Endodermal cell (in vitro differentiated cells): ENCODE data around the gene RAD52. TPM values are rescaled to one million over a fixed set of nuclear protein-coding genes. Genes with fewer than 3 reads are reported as not detected.
A peak's percentile ranks its signal among the peaks of the same experiment; 100 is the strongest.

Experiments used
- DNase-seq: peaks from one replicate; pipeline ENCODE4 v3.0.0-alpha.2; 2017
- H3K27ac ChIP-seq: 2 replicates; pipeline ENCODE4 v1.5.1; 2013; ENCODE audit warnings: mild to moderate bottlenecking, low read depth, low read length, moderate library complexity
- H3K27me3 ChIP-seq: 2 replicates; pipeline ENCODE4 v1.6.1; 2013; ENCODE audit warnings: mild to moderate bottlenecking, low read length, moderate library complexity; ENCODE audit not compliant: insufficient read depth, control insufficient read depth, poor library complexity, severe bottlenecking
- H3K36me3 ChIP-seq: 2 replicates; pipeline ENCODE4 v1.7.0; 2013; ENCODE audit warnings: mild to moderate bottlenecking, low read length, moderate library complexity; ENCODE audit not compliant: control insufficient read depth, insufficient read depth
- H3K4me1 ChIP-seq: one replicate; pipeline ENCODE4 v1.7.0; 2013; ENCODE audit warnings: low read length; ENCODE audit not compliant: control insufficient read depth, insufficient read depth
- H3K4me3 ChIP-seq: 2 replicates; pipeline ENCODE4 v1.5.1; 2013; ENCODE audit warnings: mild to moderate bottlenecking, low read length, moderate library complexity
- H3K9ac ChIP-seq: 2 replicates; pipeline ENCODE4 v1.6.1; 2013; ENCODE audit warnings: mild to moderate bottlenecking, low read length, moderate library complexity; ENCODE audit not compliant: poor library complexity, severe bottlenecking; ENCODE audit errors: extremely low read depth
- H3K9me3 ChIP-seq: 2 replicates; pipeline ENCODE4 v1.6.1; 2013; ENCODE audit warnings: mild to moderate bottlenecking, low read length, moderate library complexity; ENCODE audit not compliant: control insufficient read depth
- H3K27ac Mint-ChIP-seq: 2 replicates; pipeline ENCODE4 v1.8.0; 2020; ENCODE audit warnings: mixed read lengths
- H3K27me3 Mint-ChIP-seq: 2 replicates; pipeline ENCODE4 v1.8.0; 2021; ENCODE audit warnings: mild to moderate bottlenecking, mixed read lengths; ENCODE audit not compliant: insufficient read depth
- H3K36me3 Mint-ChIP-seq: 2 replicates; pipeline ENCODE4 v1.8.0; 2020; ENCODE audit warnings: low read depth, mixed read lengths
- H3K4me1 Mint-ChIP-seq: 2 replicates; pipeline ENCODE4 v1.8.0; 2020; ENCODE audit warnings: mixed read lengths
- H3K4me3 Mint-ChIP-seq: 2 replicates; pipeline ENCODE4 v1.8.0; 2020; ENCODE audit warnings: mild to moderate bottlenecking, moderate library complexity, mixed read lengths
- H3K9me3 Mint-ChIP-seq: 2 replicates; pipeline ENCODE4 v1.8.0; 2020; ENCODE audit warnings: mild to moderate bottlenecking, mixed read lengths
- WGBS, 2 experiments: methylation state at CpG; one replicate each; pipeline versions ENCODE4 v1.1.5 to v1.1.7; 2013; ENCODE audit warnings: missing lambda C conversion rate in 2 of 2, mixed read lengths in 1 of 2; ENCODE audit not compliant: insufficient coverage in 1 of 2, insufficient read length in 1 of 2; 5-methylcytosine and 5-hydroxymethylcytosine counted together
- total RNA-seq, 2 donors: library from RNA; stranded (reverse); fragmentation: NEBNext Ultra II Directional in 1 of 2; extraction: Animal tissue kit (Norgen Biotek cat#: 25700) in 1 of 2; gene quantifications; 2 replicates in 1 of 2; 3 replicates in 1 of 2; pipeline ENCODE4 v1.2.1, GENCODE V29; 2021
- TF ChIP-seq, protein P1 (sequence below): fragments of 200-600 bp; sonication (generic); conservative IDR thresholded peaks from 2 replicates; pipeline ENCODE4 v1.5.0; 2021; ENCODE audit warnings: antibody characterized with exemption, mild to moderate bottlenecking

RAD52 gene
- total RNA-seq, 2 donors from 2014 or later = 24.3 to 35.1 TPM

DNA sequence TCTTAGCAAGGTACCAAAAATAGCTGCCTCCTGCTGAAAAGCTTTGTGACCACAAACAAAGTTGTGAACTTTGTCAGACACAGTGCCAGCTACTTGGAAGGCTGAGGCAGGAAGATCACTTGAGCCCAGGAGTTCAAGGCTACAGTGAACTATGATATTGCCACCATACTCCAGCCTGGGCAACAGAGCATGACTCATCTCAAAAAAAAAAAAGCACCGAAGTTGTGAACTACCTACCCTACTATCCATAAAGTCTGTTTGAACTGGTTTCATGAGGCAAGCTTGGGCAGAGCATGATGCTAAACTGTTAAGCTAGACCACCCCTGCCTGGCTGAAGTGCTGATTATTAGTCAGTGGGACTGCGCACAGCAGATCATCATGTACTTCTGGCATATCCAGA lies 75.5 kb downstream of the RAD52 start:
- Mint-ChIP-seq H3K9me3 (no peaks in the 10 kb centered on the region), H3K36me3 (peaks cover 50% of the 10 kb centered on the region), H3K27me3 (no peaks in the 10 kb centered on the region), H3K4me1 (peaks cover 2% of the 10 kb centered on the region), H3K4me3 (no peak overlapping the region), H3K27ac (peak overlapping the region; percentile 47)
- Histone ChIP-seq H3K9me3 (no peaks in the 10 kb centered on the region), H3K27me3 (no peaks in the 10 kb centered on the region), H3K9ac (no peak overlapping the region), H3K36me3 (peaks cover 85% of the 10 kb centered on the region), H3K4me3 (no peak overlapping the region), H3K27ac (no peak overlapping the region), H3K4me1 (no peaks in the 10 kb centered on the region)
- TF ChIP-seq, protein P1, sequence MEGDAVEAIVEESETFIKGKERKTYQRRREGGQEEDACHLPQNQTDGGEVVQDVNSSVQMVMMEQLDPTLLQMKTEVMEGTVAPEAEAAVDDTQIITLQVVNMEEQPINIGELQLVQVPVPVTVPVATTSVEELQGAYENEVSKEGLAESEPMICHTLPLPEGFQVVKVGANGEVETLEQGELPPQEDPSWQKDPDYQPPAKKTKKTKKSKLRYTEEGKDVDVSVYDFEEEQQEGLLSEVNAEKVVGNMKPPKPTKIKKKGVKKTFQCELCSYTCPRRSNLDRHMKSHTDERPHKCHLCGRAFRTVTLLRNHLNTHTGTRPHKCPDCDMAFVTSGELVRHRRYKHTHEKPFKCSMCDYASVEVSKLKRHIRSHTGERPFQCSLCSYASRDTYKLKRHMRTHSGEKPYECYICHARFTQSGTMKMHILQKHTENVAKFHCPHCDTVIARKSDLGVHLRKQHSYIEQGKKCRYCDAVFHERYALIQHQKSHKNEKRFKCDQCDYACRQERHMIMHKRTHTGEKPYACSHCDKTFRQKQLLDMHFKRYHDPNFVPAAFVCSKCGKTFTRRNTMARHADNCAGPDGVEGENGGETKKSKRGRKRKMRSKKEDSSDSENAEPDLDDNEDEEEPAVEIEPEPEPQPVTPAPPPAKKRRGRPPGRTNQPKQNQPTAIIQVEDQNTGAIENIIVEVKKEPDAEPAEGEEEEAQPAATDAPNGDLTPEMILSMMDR = no peak
- DNase-seq = no peak
- WGBS, 2 experiments = 100% methylated on average over 1 to 2 of the region's 2 CpGs

DNA sequence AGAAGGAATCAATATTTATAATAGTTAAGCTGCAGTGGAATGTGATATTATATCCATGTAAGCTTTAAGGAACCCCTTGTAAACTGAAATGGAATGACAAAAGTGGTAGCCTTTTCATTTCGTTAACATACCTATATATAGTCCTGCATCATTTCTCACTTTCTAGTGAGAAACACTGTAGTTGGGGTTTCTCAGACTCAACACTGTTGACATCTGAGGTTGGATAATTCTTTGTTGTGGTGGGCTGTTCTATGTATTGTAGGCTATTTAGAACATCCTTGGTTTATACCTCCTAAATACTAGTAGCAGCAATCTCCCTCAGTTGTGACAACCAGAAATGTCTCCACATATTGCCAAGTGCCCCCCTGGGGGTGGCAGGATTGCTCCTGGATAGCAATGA lies 79.1 kb downstream of the RAD52 start:
- no peaks in the 10 kb centered on the region for H3K9me3 Mint-ChIP-seq

DNA sequence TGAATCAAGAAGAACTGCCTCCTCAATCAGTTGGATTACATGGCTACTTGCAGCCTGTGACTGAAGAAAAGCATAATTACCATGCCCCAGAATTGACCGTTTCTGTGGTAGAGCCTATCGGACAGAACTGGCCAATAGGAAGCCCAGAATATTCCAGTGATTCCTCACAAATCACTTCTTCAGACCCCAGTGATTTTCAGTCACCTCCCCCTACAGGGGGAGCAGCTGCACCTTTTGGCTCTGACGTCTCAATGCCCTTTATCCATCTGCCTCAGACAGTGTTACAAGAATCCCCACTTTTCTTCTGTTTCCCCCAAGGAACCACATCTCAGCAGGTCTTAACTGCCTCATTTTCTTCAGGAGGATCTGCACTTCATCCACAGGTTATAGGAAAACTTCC lies 80.8 kb downstream of the RAD52 start:
- no peaks in the 10 kb centered on the region for H3K9me3 ChIP-seq
- Mint-ChIP-seq H3K27ac (no peak overlapping the region), H3K4me3 (no peak overlapping the region), H3K4me1 (peaks cover 2% of the 10 kb centered on the region), H3K36me3 (peaks cover 63% of the 10 kb centered on the region), H3K27me3 (no peaks in the 10 kb centered on the region), H3K9me3 (no peaks in the 10 kb centered on the region)
- no peak overlapping the region for H3K4me3 ChIP-seq
- H3K36me3 ChIP-seq = peaks cover 93% of the 10 kb centered on the region
- no peaks in the 10 kb centered on the region for H3K4me1 ChIP-seq
- no peak overlapping the region for H3K27ac ChIP-seq
- H3K27me3 ChIP-seq = no peaks in the 10 kb centered on the region
- TF ChIP-seq, protein P1 = peak; percentile 76
- DNase-seq = peak; percentile 70
- no peak overlapping the region for H3K9ac ChIP-seq
- 81 to 86% methylated on average over 2 to 3 of the region's 3 CpGs for WGBS, 2 experiments

More for the DNA sequence above, 79.1 kb downstream of the RAD52 start:
- Histone ChIP-seq H3K27ac (no peak overlapping the region), H3K27me3 (no peaks in the 10 kb centered on the region), H3K36me3 (peaks cover 91% of the 10 kb centered on the region), H3K9me3 (no peaks in the 10 kb centered on the region), H3K9ac (no peak overlapping the region), H3K4me1 (no peaks in the 10 kb centered on the region), H3K4me3 (no peak overlapping the region)
- Mint-ChIP-seq H3K27ac (no peak overlapping the region), H3K4me1 (peaks cover 2% of the 10 kb centered on the region), H3K4me3 (no peak overlapping the region), H3K36me3 (peaks cover 54% of the 10 kb centered on the region), H3K27me3 (no peaks in the 10 kb centered on the region)
- DNase-seq = no peak
- 100% methylated on average over 1 of the region's 1 CpG; no CpG with 5 or more reads in 1 of the 2 experiments for WGBS, 2 experiments
- TF ChIP-seq, protein P1 = no peak
